HepG2 (cell line): ENCODE data around the gene CYB5A. TPM values are rescaled to one million over a fixed set of nuclear protein-coding genes. Genes with fewer than 3 reads are reported as not detected.

ENCODE experiments used
- FOSL2 ChIP-seq: sonication (generic); formaldehyde crosslinking; IDR thresholded peaks from 2 replicates; pipeline ENCODE4 v1.4.0; 2020; ENCODE audit warnings: missing genetic modification reagents
- GATAD1 ChIP-seq: IDR thresholded peaks from 2 replicates; pipeline ENCODE4 v1.6.1; 2016; ENCODE audit warnings: missing genetic modification reagents, missing compliant biosample characterization
- HNF4G ChIP-seq, 2 experiments: sonication (generic) in 1 of 2; formaldehyde crosslinking in 1 of 2; IDR thresholded peaks; 2 replicates each; pipeline versions ENCODE4 v1.4.0 to v1.6.1; 2011 to 2020; ENCODE audit warnings: borderline replicate concordance in 2 of 2, low read depth in 2 of 2, mild to moderate bottlenecking in 2 of 2, low read length in 1 of 2, missing genetic modification reagents in 1 of 2, moderate library complexity in 1 of 2
- IKZF4 ChIP-seq: sonication (generic); formaldehyde crosslinking; IDR thresholded peaks from 2 replicates; pipeline ENCODE4 v1.5.1; 2020; ENCODE audit warnings: borderline replicate concordance, mild to moderate bottlenecking, low read depth, missing genetic modification reagents; ENCODE audit errors: not compliant biosample characterization
- NFE2L1 ChIP-seq: sonication (generic); formaldehyde crosslinking; IDR thresholded peaks from 2 replicates; pipeline ENCODE4 v1.4.0; 2020; ENCODE audit warnings: missing genetic modification reagents, mild to moderate bottlenecking, borderline replicate concordance
- ONECUT2 ChIP-seq: sonication (generic); formaldehyde crosslinking; IDR thresholded peaks from 2 replicates; pipeline ENCODE4 v1.4.0; 2020; ENCODE audit warnings: missing genetic modification reagents
- PRMT3 ChIP-seq: sonication (generic); formaldehyde crosslinking; IDR thresholded peaks from 2 replicates; pipeline ENCODE4 v1.8.1; 2022; ENCODE audit warnings: low read depth, mild to moderate bottlenecking, moderate library complexity, missing genetic modification reagents, borderline replicate concordance
- SKIL ChIP-seq: sonication (generic); formaldehyde crosslinking; IDR thresholded peaks from 2 replicates; pipeline ENCODE4 v1.8.0; 2022; ENCODE audit warnings: missing genetic modification reagents, mild to moderate bottlenecking, moderate library complexity, borderline replicate concordance
- SNAPC2 ChIP-seq: sonication (generic); formaldehyde crosslinking; IDR thresholded peaks from 2 replicates; pipeline ENCODE4 v1.8.1; 2022; ENCODE audit warnings: mild to moderate bottlenecking, missing genetic modification reagents
- SOX5 ChIP-seq: IDR thresholded peaks from 2 replicates; pipeline ENCODE4 v1.6.1; 2016; ENCODE audit warnings: borderline replicate concordance
- TBL1XR1 ChIP-seq: fragments of 150-350 bp; IDR thresholded peaks from 2 replicates; pipeline ENCODE4 v1.6.1; 2014; ENCODE audit warnings: borderline replicate concordance, low read length; ENCODE audit not compliant: partially characterized antibody
- U2AF2 ChIP-seq: fragments of 200-400 bp; formaldehyde crosslinking; IDR thresholded peaks from 2 replicates; pipeline ENCODE4 v1.6.1; 2017; ENCODE audit warnings: low read depth, mild to moderate bottlenecking, low read length
- ZBTB2 ChIP-seq: sonication (generic); formaldehyde crosslinking; IDR thresholded peaks from 2 replicates; pipeline ENCODE4 v1.8.0; 2022; ENCODE audit warnings: low read depth, missing genetic modification reagents
- ZNF138 ChIP-seq: sonication (generic); formaldehyde crosslinking; IDR thresholded peaks from 2 replicates; pipeline ENCODE4 v1.5.0; 2020; ENCODE audit warnings: mild to moderate bottlenecking, low read depth, missing genetic modification reagents
- ZNF142 ChIP-seq: sonication (generic); formaldehyde crosslinking; IDR thresholded peaks from 2 replicates; pipeline ENCODE4 v1.4.0; 2020; ENCODE audit warnings: missing genetic modification reagents
- ZNF296 ChIP-seq: sonication (generic); formaldehyde crosslinking; conservative IDR thresholded peaks from 2 replicates; pipeline ENCODE4 v1.5.0; 2020; ENCODE audit warnings: mild to moderate bottlenecking, missing genetic modification reagents
- ZNF563 ChIP-seq: sonication (generic); formaldehyde crosslinking; IDR thresholded peaks from 2 replicates; pipeline ENCODE4 v1.8.0; 2022; ENCODE audit warnings: mild to moderate bottlenecking, moderate library complexity, missing genetic modification reagents
- polyA plus RNA-seq, 8 experiments: library from polyadenylated mRNA; depleted of rRNA in 3 of 8; stranded (reverse) in 7 of 8; unstranded in 1 of 8; fragments of >200 nt; fragmentation: Illumina TruSeq in 4 of 8; extraction: Trizol in 4 of 8; gene quantifications; 2 replicates each; pipeline versions ENCODE4 v1.2.1 to v1.2.3, GENCODE V29; 2011 to 2016; ENCODE audit warnings: low read depth in 4 of 8, missing spikeins in 1 of 8, mixed read lengths in 1 of 8; ENCODE audit not compliant: insufficient read depth in 1 of 8
- total RNA-seq, 5 experiments: library from RNA; depleted of rRNA; stranded (reverse); fragments of >200 nt; fragmentation: Illumina TruSeq; extraction: Trizol; gene quantifications; 2 replicates each; pipeline ENCODE4 v1.2.3, GENCODE V29; 2016; ENCODE audit warnings: low read depth in 1 of 5

CYB5A gene
- total and polyA plus RNA-seq, 2 of the 13 experiments (the other 11 are each of a cell fraction or from before 2014, with no cell fraction given), result 215 to 356 TPM

- TF ChIP-seq IKZF4 (CRISPR knock-in tag) (no peak), ZNF563 (CRISPR knock-in tag) (no peak), ONECUT2 (CRISPR knock-in tag) (peak; percentile 80), SOX5 (peak; percentile 26; the same call in 1 of the 2 replicates), ZNF142 (CRISPR knock-in tag) (no peak), SNAPC2 (no peak), SKIL (CRISPR knock-in tag) (no peak), U2AF2 (no peak), GATAD1 (CRISPR knock-in tag) (no peak), ZBTB2 (no peak), ZNF138 (CRISPR knock-in tag) (no peak), ZNF296 (CRISPR knock-in tag) (no peak), NFE2L1 (no peak), PRMT3 (CRISPR knock-in tag) (no peak), TBL1XR1 (no peak), HNF4G (IDR thresholded peaks at IDR 0.05; ENCODE audit: borderline replicate concordance, low read depth, low read length) (peak; percentile 68; the same call in 1 of the 2 replicates), HNF4G (CRISPR knock-in tag; IDR thresholded peaks at IDR 0.05; ENCODE audit: borderline replicate concordance, low read depth) (no peak), FOSL2 (CRISPR knock-in tag) (peak; percentile 85)
Measured at GRCh38 chr18:74225193-74225840, 66.4 kb downstream of the CYB5A start (continued).
